Stomach smooth muscle (tissue), 2 donors: ENCODE data around the gene NEURL4.
A peak's percentile ranks its signal among the peaks of the same experiment; 100 is the strongest.

Source experiments
- H3K27ac ChIP-seq: one replicate; pipeline ENCODE4 v1.7.0; 2013; ENCODE audit warnings: mild to moderate bottlenecking, low read length, inconsistent platforms
- H3K27me3 ChIP-seq, 2 donors: one replicate each; pipeline ENCODE4 v1.7.0; 2013; ENCODE audit warnings: low read length in 2 of 2; ENCODE audit not compliant: insufficient read depth in 2 of 2, control insufficient read depth in 1 of 2
- H3K36me3 ChIP-seq, 2 donors: one replicate each; pipeline ENCODE4 v1.7.0; 2013; ENCODE audit warnings: low read length in 2 of 2; ENCODE audit not compliant: control insufficient read depth in 2 of 2, insufficient read depth in 2 of 2
- H3K4me1 ChIP-seq: one replicate; pipeline ENCODE4 v1.7.0; 2013; ENCODE audit warnings: low read length; ENCODE audit not compliant: control insufficient read depth, insufficient read depth
- H3K4me3 ChIP-seq, 2 donors: one replicate each; pipeline ENCODE4 v1.7.0; 2013; ENCODE audit warnings: low read length in 2 of 2
- H3K9ac ChIP-seq, 2 donors: one replicate each; pipeline ENCODE4 v1.7.0; 2013; ENCODE audit warnings: low read length in 2 of 2, mild to moderate bottlenecking in 1 of 2
- H3K9me3 ChIP-seq, 2 donors: one replicate each; pipeline ENCODE4 v1.7.0; 2013; ENCODE audit warnings: low read length in 2 of 2; ENCODE audit not compliant: control insufficient read depth in 2 of 2
- donor health status: healthy.
- donor health status: Pancreatic carcinoma.

Gene NEURL4

DNA sequence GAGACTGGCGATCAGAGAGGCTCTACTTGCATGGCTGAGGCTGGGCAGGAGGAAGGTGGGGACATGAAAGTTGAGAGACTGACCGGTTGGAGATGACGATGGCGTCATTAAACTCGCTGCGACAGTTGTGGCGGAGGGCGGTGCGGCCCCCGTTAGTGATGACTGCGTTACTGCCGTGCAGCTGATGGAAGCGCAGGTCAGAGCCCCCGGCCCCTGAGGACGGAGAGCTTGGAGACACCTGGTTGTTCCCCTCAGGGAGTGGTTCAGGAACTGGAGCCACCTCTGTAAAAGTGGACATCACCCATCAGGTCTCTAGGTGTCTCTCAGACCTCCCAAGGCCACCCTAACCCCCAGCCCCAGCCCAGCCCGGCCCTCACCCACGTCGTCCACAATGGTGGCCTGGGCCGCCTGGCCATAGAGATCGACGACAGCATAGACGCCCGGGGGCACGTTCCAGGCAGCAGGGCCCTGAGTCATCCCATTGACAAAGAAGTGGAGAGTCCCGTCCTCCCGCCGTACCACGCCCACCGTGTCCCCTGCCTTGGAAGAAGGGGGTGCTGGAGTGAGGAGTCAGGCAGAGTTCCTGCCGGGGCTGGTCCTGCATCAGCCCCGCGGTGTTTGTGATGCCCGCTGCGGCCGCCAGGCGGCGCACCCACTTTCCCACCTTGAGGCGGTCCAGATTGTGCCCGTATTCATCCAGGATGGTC lies 5.3 kb downstream of the NEURL4 start:
- Histone ChIP-seq H3K36me3 (peaks cover 51 to 53% of the 10 kb centered on the region in 2 donors), H3K27me3 (no peaks in the 10 kb centered on the region), H3K27ac (no peak overlapping the region), H3K9ac (no peak overlapping the region), H3K9me3 (no peaks in the 10 kb centered on the region), H3K4me3 (no peak overlapping the region), H3K4me1 (peaks cover 13% of the 10 kb centered on the region)

DNA sequence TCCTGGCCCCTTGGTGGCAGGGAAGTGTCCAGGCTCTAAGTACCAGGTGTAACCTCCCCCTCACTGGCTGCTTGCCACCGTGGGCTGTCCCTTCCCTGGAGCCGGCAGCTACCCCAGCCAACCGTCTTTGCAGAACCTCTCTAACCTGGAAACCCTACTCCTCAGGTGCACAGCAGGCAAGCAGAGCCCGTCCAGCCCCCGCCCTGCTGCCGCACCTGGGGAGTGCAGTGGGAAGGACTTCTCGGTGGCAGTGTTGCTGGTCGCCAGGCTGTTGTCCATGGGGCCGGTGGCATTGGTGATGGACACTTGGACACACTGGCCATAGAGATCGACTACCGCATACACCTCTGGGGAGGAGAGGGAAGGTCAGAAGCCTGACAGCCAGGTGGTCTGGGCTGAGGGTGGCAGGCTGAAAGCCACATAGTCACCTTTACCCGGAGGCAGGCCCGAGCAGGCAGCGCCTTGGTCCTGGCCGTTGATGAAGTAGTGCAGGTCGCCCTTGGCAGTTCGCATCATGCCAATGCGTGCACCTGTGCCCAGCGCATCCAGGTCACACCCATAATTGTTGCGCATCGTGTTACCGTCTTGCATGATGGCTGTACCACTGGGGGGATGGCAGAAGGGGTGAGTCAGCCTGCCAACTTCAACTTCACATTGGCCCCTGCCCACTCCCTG lies 6.5 kb downstream of the NEURL4 start:
- H3K9me3 ChIP-seq, result no peaks in the 10 kb centered on the region
- no peaks in the 10 kb centered on the region for H3K27me3 ChIP-seq
- H3K9ac ChIP-seq, result no peak overlapping the region
- no peak overlapping the region for H3K4me3 ChIP-seq
- H3K36me3 ChIP-seq, result peaks cover 63 to 65% of the 10 kb centered on the region in 2 donors
- H3K4me1 ChIP-seq, result peaks cover 1% of the 10 kb centered on the region
- H3K27ac ChIP-seq, result no peak overlapping the region

DNA sequence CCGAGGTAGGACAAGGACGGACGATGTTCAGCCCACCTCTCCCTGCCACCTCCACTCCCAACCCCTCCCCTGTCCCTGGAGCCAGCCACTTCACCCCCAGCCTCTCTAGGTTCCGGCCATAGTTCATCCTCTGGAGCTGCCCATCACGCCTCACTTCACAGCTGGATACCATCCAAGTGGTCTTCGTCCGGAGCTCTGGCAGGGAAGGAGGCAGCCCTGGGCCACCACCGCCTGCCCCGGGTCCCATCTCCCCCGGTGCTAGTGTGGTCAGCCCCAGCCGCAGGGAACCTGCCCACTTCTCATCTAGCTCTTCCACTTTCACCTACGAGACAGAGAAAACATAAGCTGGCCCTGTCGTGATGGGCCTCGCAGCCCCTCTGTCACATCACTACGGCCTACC lies 7.7 kb downstream of the NEURL4 start:
- peaks cover 67 to 73% of the 10 kb centered on the region in 2 donors for H3K36me3 ChIP-seq
- H3K4me3 ChIP-seq, result no peak overlapping the region

DNA sequence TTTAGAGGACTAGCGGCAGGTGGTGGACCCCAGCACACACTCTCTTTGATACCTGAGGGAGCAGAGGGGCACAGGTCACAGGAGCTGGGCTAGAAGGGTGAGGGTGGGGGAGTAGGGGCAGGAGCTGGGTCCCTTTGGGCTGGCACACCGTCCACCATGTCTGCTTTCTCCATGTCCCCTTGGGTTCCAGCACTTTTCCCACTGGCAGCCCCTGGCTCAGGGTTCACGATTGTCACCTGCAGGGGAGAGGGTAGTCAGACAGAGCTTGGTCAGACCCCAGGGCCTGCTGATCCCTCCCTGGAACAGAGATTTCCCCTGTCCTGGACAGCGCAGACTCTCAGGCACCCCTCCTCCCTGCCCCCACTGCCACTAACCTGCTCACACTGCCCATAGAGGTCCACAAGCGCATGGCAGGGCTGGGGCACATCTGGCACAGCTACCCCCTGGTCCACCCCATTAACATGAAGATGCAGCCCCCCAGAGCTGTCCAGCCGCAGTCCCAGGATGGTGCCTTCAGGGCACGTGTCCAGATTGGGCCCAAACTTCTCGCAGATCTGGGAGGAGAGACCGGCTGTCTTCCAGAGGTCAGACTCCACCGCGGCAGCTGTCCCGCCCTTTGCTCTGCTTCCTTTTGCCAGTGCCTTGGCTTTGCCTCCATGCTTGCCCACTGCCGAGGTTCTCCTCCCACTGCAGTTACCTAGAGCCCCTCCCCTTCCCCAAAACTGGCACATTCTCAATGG lies 10.8 kb downstream of the NEURL4 start:
- H3K9me3 ChIP-seq, result no peaks in the 10 kb centered on the region
- no peak overlapping the region for H3K27ac ChIP-seq
- H3K27me3 ChIP-seq, result no peaks in the 10 kb centered on the region
- peaks cover 58 to 61% of the 10 kb centered on the region in 2 donors for H3K36me3 ChIP-seq
- peaks cover 23% of the 10 kb centered on the region for H3K4me1 ChIP-seq
- no peak overlapping the region for H3K4me3 ChIP-seq
- H3K9ac ChIP-seq, result no peak overlapping the region

More for the DNA sequence above, 7.7 kb downstream of the NEURL4 start:
- Histone ChIP-seq H3K9ac (no peak overlapping the region), H3K4me1 (no peaks in the 10 kb centered on the region), H3K27me3 (no peaks in the 10 kb centered on the region), H3K27ac (no peak overlapping the region), H3K9me3 (no peaks in the 10 kb centered on the region)

DNA sequence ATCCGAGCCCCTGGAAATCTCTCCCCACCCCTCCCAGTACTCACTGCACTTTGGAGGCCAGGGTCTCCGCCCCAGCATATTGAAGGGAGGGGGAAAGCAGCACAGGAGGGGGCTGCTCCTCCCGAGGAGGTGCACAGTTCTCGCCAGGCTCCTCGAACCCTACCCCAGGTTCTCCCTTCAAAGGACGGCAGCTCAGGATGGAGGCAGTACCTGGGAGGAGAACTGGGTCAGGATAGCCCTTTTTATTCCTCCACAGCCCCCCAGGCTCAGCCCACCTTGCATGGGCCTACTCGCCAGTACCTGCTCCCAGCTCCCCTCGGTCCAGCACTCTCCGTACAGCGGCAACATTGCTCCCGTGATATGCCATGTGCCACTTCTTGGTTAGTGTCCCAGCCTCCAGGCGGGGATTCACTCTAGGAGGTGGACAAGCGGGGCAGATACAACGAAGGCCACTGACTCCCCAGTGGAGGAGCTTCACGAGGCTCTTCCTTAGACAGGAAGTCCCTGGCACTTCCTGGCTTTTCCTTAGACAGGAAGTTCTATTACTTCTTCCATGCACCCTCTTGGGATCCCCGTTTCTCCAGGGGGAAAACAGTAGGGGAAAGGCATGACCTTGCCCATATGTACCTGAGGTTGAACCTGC lies 11.9 kb downstream of the NEURL4 start:
- H3K9ac ChIP-seq, result no peak overlapping the region
- H3K4me1 ChIP-seq, result peaks cover 29% of the 10 kb centered on the region
- no peaks in the 10 kb centered on the region for H3K9me3 ChIP-seq
- H3K27me3 ChIP-seq, result no peaks in the 10 kb centered on the region
- H3K27ac ChIP-seq, result no peak overlapping the region
- peaks cover 58 to 61% of the 10 kb centered on the region in 2 donors for H3K36me3 ChIP-seq
- H3K4me3 ChIP-seq, result no peak overlapping the region

DNA sequence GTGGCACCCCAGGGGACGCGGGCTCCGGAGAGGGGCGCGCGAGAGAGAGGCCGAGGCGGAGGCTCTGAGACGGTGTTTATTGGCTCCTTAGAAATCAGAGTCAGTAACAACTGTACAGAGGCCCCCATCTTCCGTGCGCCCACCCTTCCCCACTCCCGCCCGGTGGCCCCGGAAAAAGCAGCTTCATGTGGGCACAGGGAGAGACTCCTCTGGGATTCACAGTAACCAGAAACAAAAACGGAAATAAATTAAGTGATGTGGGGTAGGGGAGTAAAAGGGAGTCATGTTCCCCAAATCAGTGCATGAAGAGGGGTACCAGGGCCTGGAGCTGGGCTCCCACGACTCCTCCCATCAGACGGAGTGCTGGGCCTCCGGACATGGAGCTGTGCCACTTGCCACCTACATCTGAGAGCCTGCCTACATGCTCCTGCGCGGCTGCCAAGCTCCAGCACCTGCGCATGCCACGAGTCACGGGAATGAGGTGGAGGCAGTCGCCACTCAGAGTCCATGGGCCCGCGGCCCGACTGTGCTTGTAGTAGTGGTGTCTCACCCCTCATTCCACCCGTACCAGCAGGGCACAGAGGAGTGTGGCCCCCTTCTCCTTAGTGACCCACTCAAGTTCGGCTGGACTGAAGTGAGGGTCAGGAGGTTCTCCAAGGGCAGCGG lies 13.4 kb downstream of the NEURL4 start:
- no peaks in the 10 kb centered on the region for H3K9me3 ChIP-seq
- H3K27ac ChIP-seq, result peak overlapping the region; percentile 93
- peaks cover 56% of the 10 kb centered on the region in 2 donors for H3K36me3 ChIP-seq
- H3K27me3 ChIP-seq, result no peaks in the 10 kb centered on the region
- H3K4me3 ChIP-seq, result peak overlapping the region; percentile 44 to 90
- peaks cover 29% of the 10 kb centered on the region for H3K4me1 ChIP-seq
- H3K9ac ChIP-seq, result peak overlapping the region; percentile 86 to 90

DNA sequence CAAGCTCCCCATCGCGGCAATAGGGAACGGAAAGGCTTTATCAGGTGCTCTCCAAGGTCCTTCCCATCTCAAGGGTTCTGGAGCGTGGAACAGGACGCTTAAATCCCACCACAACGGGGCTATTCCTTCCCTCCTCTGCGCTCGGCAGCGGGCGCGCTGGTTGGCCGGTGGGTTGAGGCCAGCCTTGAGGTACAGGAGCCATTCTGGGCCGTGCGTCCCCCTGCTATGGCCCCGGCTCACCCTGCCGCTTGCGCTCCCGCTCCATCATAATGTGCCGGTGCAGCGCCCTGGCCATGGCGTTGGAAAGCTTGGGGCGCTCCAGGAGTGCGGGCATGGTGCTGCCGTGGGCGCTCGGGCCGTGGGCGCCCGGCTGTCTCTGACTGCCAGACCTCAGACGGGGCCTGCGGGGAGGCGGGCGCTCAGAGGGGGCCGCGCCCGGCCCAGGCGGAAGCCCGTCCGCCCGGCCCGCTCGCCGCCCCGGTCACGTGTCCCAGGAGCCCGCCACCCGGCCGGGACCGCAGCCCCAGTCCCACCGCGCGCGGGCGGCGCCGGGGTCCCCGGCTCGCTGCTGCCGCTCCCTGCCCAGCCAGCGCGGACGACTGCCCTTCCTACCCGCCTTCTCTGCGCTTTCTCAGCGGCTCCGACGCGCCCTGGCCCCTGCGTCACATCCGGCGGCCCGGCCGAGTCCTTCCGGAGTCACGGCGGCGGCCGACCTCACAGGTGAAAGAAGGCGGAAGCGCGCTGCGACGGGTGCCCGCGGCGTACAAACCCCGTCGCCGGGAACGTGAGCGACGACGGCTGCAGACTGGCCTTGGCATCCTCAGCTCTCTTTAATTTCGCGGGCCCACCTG lies 14.2 kb downstream of the NEURL4 start, which contains the start of gene GPS2:
GPS2 (minus strand) TSS at position 642 of the 851 bp plus-strand sequence; CDS start at position 334, 308 bp downstream.
- Histone ChIP-seq H3K27me3 (no peaks in the 10 kb centered on the region), H3K9ac (peak within 1 kb of the TSS; percentile 86 to 90), H3K36me3 (peaks cover 58% of the 10 kb centered on the region in 2 donors), H3K27ac (peak within 1 kb of the TSS; percentile 93), H3K4me3 (peak within 1 kb of the TSS; percentile 88 to 90), H3K4me1 (peaks cover 31% of the 10 kb centered on the region), H3K9me3 (no peaks in the 10 kb centered on the region)

DNA sequence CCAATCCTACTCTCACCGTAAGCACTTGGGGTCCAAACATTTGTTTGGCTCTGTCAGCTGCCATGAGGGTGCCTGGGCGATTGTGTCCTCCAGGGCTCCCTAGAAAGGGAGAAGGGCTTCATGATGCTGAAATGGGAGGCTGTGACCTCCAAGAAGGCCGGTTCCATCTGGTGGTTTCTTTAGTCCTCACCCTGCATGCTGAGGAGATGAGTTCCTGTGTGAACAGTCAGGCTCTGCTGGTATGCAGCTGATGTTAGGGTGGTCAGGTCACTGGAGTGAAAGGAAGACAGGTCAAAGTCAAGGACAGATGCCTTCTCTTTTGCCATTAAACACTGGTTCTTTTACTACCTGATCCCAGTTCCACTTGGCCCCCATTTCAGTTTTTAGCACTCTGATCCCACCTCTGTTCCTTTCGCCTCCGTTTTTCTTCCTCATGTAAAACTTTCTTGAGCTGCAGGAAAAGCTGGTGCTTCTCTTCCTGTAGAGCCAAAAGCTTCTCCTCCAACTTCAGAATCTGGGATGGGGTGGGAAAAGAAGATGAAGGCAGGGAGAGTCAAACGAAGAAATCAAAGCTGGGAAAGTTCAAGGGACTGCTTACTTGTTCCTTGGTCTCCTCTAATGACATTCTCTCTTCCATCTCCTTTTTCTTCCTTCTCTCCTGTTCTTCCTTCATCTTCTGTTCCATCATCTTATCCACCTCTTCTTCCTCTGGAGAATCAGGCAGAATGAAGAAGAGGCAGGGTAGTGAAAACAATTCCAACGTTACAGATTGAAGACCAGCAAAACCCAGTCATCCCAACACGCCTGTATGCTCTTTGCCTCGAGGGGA lies 15.0 kb downstream of the NEURL4 start:
- H3K4me1 ChIP-seq, result peaks cover 38% of the 10 kb centered on the region
- H3K27me3 ChIP-seq, result no peaks in the 10 kb centered on the region
- peak overlapping the region; percentile 88 to 90 for H3K4me3 ChIP-seq
- H3K36me3 ChIP-seq, result peaks cover 61 to 63% of the 10 kb centered on the region in 2 donors
- H3K9ac ChIP-seq, result peak overlapping the region; percentile 86 to 90
- peak overlapping the region; percentile 93 for H3K27ac ChIP-seq
- H3K9me3 ChIP-seq, result no peaks in the 10 kb centered on the region
